ENCODE data around the gene RBMS2. TPM values are rescaled to one million over a fixed set of nuclear protein-coding genes. Genes with fewer than 3 reads are reported as not detected.

Gene RBMS2
- total RNA-seq, 4 donors from 2014 or later: 31.6 to 49.4 (median 40.4) TPM

GRCh38 chr12:56616244-56616643, 94.6 kb downstream of the RBMS2 start:
- DNase-seq (ENCODE audit: extremely low spot score): no peak
- H3K27ac ChIP-seq (replicated peaks in 1 of 4): no peak overlapping the region
- no peak for TF ChIP-seq EP300 (IDR thresholded peaks at IDR 0.05)
- TF ChIP-seq POLR2AphosphoS5 (IDR thresholded peaks at IDR 0.05): no peak
- no peak for TF ChIP-seq POLR2A (IDR thresholded peaks at IDR 0.05; ENCODE audit: low read depth)
- TF ChIP-seq CTCF (IDR thresholded peaks at IDR 0.05): no peak
- 92% methylated on average over 3 of the region's 3 CpGs for WGBS
- intact Hi-C loops (cut with DNase I): no loop called here
- H3K27me3 ChIP-seq: no peaks in the 10 kb centered on the region
- peaks cover 9 to 49% (median 34%) of the 10 kb centered on the region in 4 donors for H3K4me1 ChIP-seq
- no peak overlapping the region for H3K4me3 ChIP-seq
- H3K9me3 ChIP-seq: no peaks in the 10 kb centered on the region
- peaks cover 63 to 86% (median 80%) of the 10 kb centered on the region in 4 donors for H3K36me3 ChIP-seq

- Histone ChIP-seq H3K4me3 (no peak overlapping the region), H3K4me1 (peaks cover 16 to 49% (median 37%) of the 10 kb centered on the region in 4 donors), H3K27ac (replicated peaks in 1 of 4) (no peak overlapping the region), H3K9me3 (no peaks in the 10 kb centered on the region), H3K27me3 (no peaks in the 10 kb centered on the region), H3K36me3 (peaks cover 56 to 86% (median 78%) of the 10 kb centered on the region in 4 donors)
- DNase-seq (ENCODE audit: extremely low spot score): no peak
- intact Hi-C loops (cut with DNase I): no loop called here
- TF ChIP-seq EP300 (IDR thresholded peaks at IDR 0.05) (no peak), CTCF (IDR thresholded peaks at IDR 0.05) (no peak), POLR2AphosphoS5 (IDR thresholded peaks at IDR 0.05) (no peak), POLR2A (IDR thresholded peaks at IDR 0.05; ENCODE audit: low read depth) (no peak)
These were observed 95.3 kb downstream of the RBMS2 start for GRCh38 chr12:56616925-56617324.

- no peak for DNase-seq (ENCODE audit: extremely low spot score)
- TF ChIP-seq POLR2A (IDR thresholded peaks at IDR 0.05; ENCODE audit: low read depth) (no peak), CTCF (IDR thresholded peaks at IDR 0.05) (no peak), EP300 (IDR thresholded peaks at IDR 0.05) (no peak), POLR2AphosphoS5 (IDR thresholded peaks at IDR 0.05) (no peak)
- WGBS: 100% methylated on average over 1 of the region's 1 CpG
- Histone ChIP-seq H3K4me1 (peaks cover 53 to 88% (median 74%) of the 10 kb centered on the region in 4 donors), H3K36me3 (peaks cover under 1 to 54% (median 33%) of the 10 kb centered on the region in 4 donors), H3K27ac (replicated peaks in 1 of 4) (no peak overlapping the region), H3K9me3 (no peaks in the 10 kb centered on the region), H3K27me3 (no peaks in the 10 kb centered on the region), H3K4me3 (no peak overlapping the region)
- intact Hi-C loops (cut with DNase I): no loop called here
These were observed 100.9 kb downstream of the RBMS2 start for GRCh38 chr12:56622535-56622934.

GRCh38 chr12:56626701-56627100, 105.1 kb downstream of the RBMS2 start:
- intact Hi-C loops (cut with DNase I): no loop called here
- H3K36me3 ChIP-seq: peaks cover 0 to 26% (median 13%) of the 10 kb centered on the region in 4 donors
- no peak for DNase-seq (ENCODE audit: extremely low spot score)
- H3K27ac ChIP-seq (replicated peaks in 1 of 4): peak overlapping the region in 1 of 4 donors; percentile 88
- no peak overlapping the region for H3K4me3 ChIP-seq
- H3K9me3 ChIP-seq: no peaks in the 10 kb centered on the region
- peaks cover 61 to 83% (median 80%) of the 10 kb centered on the region in 4 donors for H3K4me1 ChIP-seq
- TF ChIP-seq CTCF (IDR thresholded peaks at IDR 0.05) (no peak), EP300 (IDR thresholded peaks at IDR 0.05) (no peak), POLR2A (IDR thresholded peaks at IDR 0.05; ENCODE audit: low read depth) (no peak), POLR2AphosphoS5 (IDR thresholded peaks at IDR 0.05) (no peak)
- H3K27me3 ChIP-seq: no peaks in the 10 kb centered on the region
